Heart right ventricle (tissue), 16 donors: ENCODE data around the gene HIGD2A. TPM values are rescaled to one million over a fixed set of nuclear protein-coding genes. Genes with fewer than 3 reads are reported as not detected.

Experiments used
- ATAC-seq, 8 donors: fragments of 200-7000 bp; cut with Tn5 transposase; one replicate each; pipeline ENCODE4 v1.9.1; 2020; ENCODE audit warnings: mild to moderate bottlenecking in 8 of 8, moderate library complexity in 8 of 8, moderate number of reproducible peaks in 1 of 8
- DNase-seq, 2 donors: peaks; one replicate each; pipeline ENCODE4 v3.0.0-alpha.2; 2020
- H3K27ac ChIP-seq, 10 donors: fragments of 200-600 bp; sonication (generic) in 2 of 10; one replicate each; pipeline versions ENCODE4 v1.5.0 to v1.8.0; 2020 to 2022; ENCODE audit warnings: mild to moderate bottlenecking in 3 of 10
- H3K27me3 ChIP-seq, 7 donors: fragments of 200-600 bp; one replicate each; pipeline ENCODE4 v1.8.0; 2021 to 2022; ENCODE audit warnings: mild to moderate bottlenecking in 2 of 7
- H3K36me3 ChIP-seq, 9 donors: fragments of 200-600 bp; sonication (generic) in 1 of 9; one replicate each; pipeline versions ENCODE4 v1.5.0 to v1.8.0; 2020 to 2022; ENCODE audit warnings: mild to moderate bottlenecking in 2 of 9
- H3K4me1 ChIP-seq, 9 donors: fragments of 200-600 bp; sonication (generic) in 1 of 9; one replicate each; pipeline versions ENCODE4 v1.5.0 to v1.8.0; 2020 to 2022; ENCODE audit warnings: mild to moderate bottlenecking in 4 of 9
- H3K4me3 ChIP-seq, 10 donors: fragments of 200-600 bp; sonication (generic) in 2 of 10; one replicate each; pipeline versions ENCODE4 v1.5.0 to v1.8.0; 2020 to 2022; ENCODE audit warnings: mild to moderate bottlenecking in 7 of 10, moderate library complexity in 2 of 10
- H3K9me3 ChIP-seq, 11 donors: fragments of 200-600 bp in 10 of 11; sonication (generic) in 2 of 11; one replicate each; pipeline versions ENCODE4 v1.5.0 to v1.8.0; 2013 to 2022; ENCODE audit warnings: mild to moderate bottlenecking in 2 of 11, control low read depth in 1 of 11, moderate library complexity in 1 of 11
- CTCF ChIP-seq, 9 donors: fragments of 200-600 bp; sonication (generic) in 2 of 9; IDR thresholded peaks; one replicate each; pipeline versions ENCODE4 v1.5.0 to v1.8.0; 2021 to 2022; ENCODE audit warnings: antibody characterized with exemption in 9 of 9, mild to moderate bottlenecking in 5 of 9, moderate library complexity in 1 of 9
- WGBS, 2 donors: extraction: QIAGEN DNeasy Blood & Tissue Kit; methylation state at CpG; one replicate each; pipeline ENCODE4 v1.1.7; 2013; ENCODE audit warnings: inconsistent platforms in 1 of 2; 5-methylcytosine and 5-hydroxymethylcytosine counted together
- intact Hi-C, 10 donors: fragments of 100-400 bp; cut with DNase I; formaldehyde crosslinking; loops; one replicate each; pipeline versions ENCODE4 v1.11.1 to v1.14.2; 2022
- polyA plus RNA-seq, 2 donors: library from polyadenylated mRNA; stranded (reverse); fragments of 200-250 nt; gene quantifications; one replicate each; pipeline ENCODE4 v1.2.3, GENCODE V29; 2013
- total RNA-seq, 10 donors: library from RNA; stranded (reverse); fragmentation: NEBNext Ultra II Directional in 3 of 10; extraction: Animal tissue kit (Norgen Biotek cat#: 25700) in 3 of 10; gene quantifications; one replicate each; pipeline versions ENCODE4 v1.2.1 to v1.2.4, GENCODE V29; 2021 to 2023
- donor health status: Arrhythmogenic right ventricular cardiomyopathy.
- donor health status: ischemic (EF 13 %, LVEDD 7.1; RV severe dilation, severe dysfunction).
- donor health status: healthy with polysubstance abuse.
- donor health status: DM: no; HTN: yes; CAD: no.
- donor health status: DM: no; HTN: no; CAD: no.
- donor health status: ischemic (EF 25% LVEDD 6.9; RV normal size, moderate dysfunction).
- donor health status: ischemic (EF 25% LVEDD 5.7; RV mildly dilated, moderate dysfunction).
- donor health status: healthy.
- donor health status: DM: yes; HTN: yes; CAD: no.
- donor health status: Ischemic cardiomyopathy.
- donor health status: ischemic (EF 35%, LVEDD 5.7; RV mildly dilated, moderate dysfunction).
- donor health status: nonischemic (EF 11% LVEDD 7.7; RV severe dilation, severe dysfunction).
- donor health status: DM: yes; HTN: yes; CAD: no.
- donor health status: PGD.
- donor health status: ischemic (EF 29% LVEDD 5.4; RV normal size, mild dysfunction).
- donor health status: nonischemic (EF 23%, LVEDD 6.1; RV moderate dilation, normal function).

HIGD2A gene
- total and polyA plus RNA-seq, 12 donors = 198 to 349 (median 233) TPM

GRCh38 chr5:176416965-176417364, 28.4 kb downstream of the HIGD2A start:
- Histone ChIP-seq H3K9me3 (no peaks in the 10 kb centered on the region), H3K27me3 (no peaks in the 10 kb centered on the region), H3K36me3 (peaks cover 0 to 4% (median 0%) of the 10 kb centered on the region in 9 donors), H3K4me1 (peaks cover 28 to 48% (median 44%) of the 10 kb centered on the region in 9 donors), H3K27ac (peak overlapping the region in 9 of 10 donors; percentile 75 to 99 (median 95)), H3K4me3 (peak overlapping the region in 9 of 10 donors; percentile 80 to 100 (median 99))
- ATAC-seq (no peak), DNase-seq (no peak)
- TF ChIP-seq CTCF (IDR thresholded peaks at IDR 0.05) = no peak
- intact Hi-C loops = loop anchor here in 8 of 10 donors (1.0 to 10.0 kb wide), 10 partner anchors 28 to 528 kb away; partner anchors contain the start of genes RNF44 (in 5 of the 8), FAF2 (in 3 of the 8), CDHR2 (in 1 of the 8) and HIGD2A (in 1 of the 8)
- WGBS, 2 donors = 81 to 82% methylated on average over 11 of the region's 11 CpGs

- no peaks in the 10 kb centered on the region for H3K36me3 ChIP-seq
- peaks cover 0 to 3% (median 0%) of the 10 kb centered on the region in 7 donors for H3K27me3 ChIP-seq
- TF ChIP-seq CTCF (IDR thresholded peaks at IDR 0.05) = no peak
- H3K9me3 ChIP-seq = no peaks in the 10 kb centered on the region
- intact Hi-C loops = loop anchor here in 7 of 10 donors (5.0 to 10.0 kb wide), 6 partner anchors 56 to 527 kb away; partner anchors contain the start of genes RNF44 (in 5 of the 7), CDHR2 (in 1 of the 7) and KIAA1191 (in 1 of the 7)
- H3K4me1 ChIP-seq = peaks cover 21 to 35% (median 33%) of the 10 kb centered on the region in 9 donors
- DNase-seq (no peak), ATAC-seq (no peak)
- no peak overlapping the region for H3K4me3 ChIP-seq
- WGBS, 2 donors = 83% methylated on average over 9 of the region's 9 CpGs
- H3K27ac ChIP-seq = no peak overlapping the region
These were observed 29.7 kb downstream of the HIGD2A start for GRCh38 chr5:176418251-176418650.

GRCh38 chr5:176420086-176420485, 31.5 kb downstream of the HIGD2A start:
- no peak for ATAC-seq
- no peak for TF ChIP-seq CTCF (IDR thresholded peaks at IDR 0.05)
- Histone ChIP-seq H3K9me3 (no peaks in the 10 kb centered on the region), H3K27me3 (peaks cover 0 to 4% (median 0%) of the 10 kb centered on the region in 7 donors), H3K4me1 (peaks cover 3 to 16% (median 15%) of the 10 kb centered on the region in 9 donors), H3K36me3 (no peaks in the 10 kb centered on the region), H3K4me3 (no peak overlapping the region), H3K27ac (no peak overlapping the region)
- no peak for DNase-seq
- intact Hi-C loops = no loop called here
- WGBS, 2 donors = 88 to 93% methylated on average over 5 of the region's 5 CpGs

GRCh38 chr5:176420972-176421544, 32.5 kb downstream of the HIGD2A start:
- Histone ChIP-seq H3K4me3 (no peak overlapping the region), H3K4me1 (peaks cover 0 to 10% (median 7%) of the 10 kb centered on the region in 9 donors), H3K27ac (no peak overlapping the region), H3K27me3 (peaks cover 0 to 4% (median 0%) of the 10 kb centered on the region in 7 donors), H3K9me3 (no peaks in the 10 kb centered on the region), H3K36me3 (no peaks in the 10 kb centered on the region)
- no peak for ATAC-seq
- DNase-seq = no peak
- 61 to 67% methylated on average over 2 of the region's 2 CpGs for WGBS, 2 donors
- intact Hi-C loops = no loop called here
- TF ChIP-seq CTCF (IDR thresholded peaks at IDR 0.05) = no peak
